ENCODE data around the gene FAM124A. TPM values are rescaled to one million over a fixed set of nuclear protein-coding genes. Genes with fewer than 3 reads are reported as not detected.

Gene FAM124A
- total and polyA plus RNA-seq, 2 of the 8 experiments (the other 6 are each of a cell fraction or from before 2014, with no cell fraction given): 40.7 to 49.9 TPM

- DNase-seq (ENCODE audit: low read depth in 1 of 2, low spot score in 2 of 2): no peak
- Histone ChIP-seq H3K4me3 (ENCODE audit: extremely low read depth in 1 of 4, insufficient read depth in 2 of 4, low read depth in 3 of 4, low read length in 4 of 4) (no peak overlapping the region), H2BK5ac (ENCODE audit: low read depth, low read length) (0 out of 2 replicates have a peak overlapping the region, but pooled peaks have one; percentile 45), H3K56ac (replicated peaks; ENCODE audit: insufficient read length, low read depth, low read length) (no peak overlapping the region), H3K4ac (replicated peaks; ENCODE audit: insufficient read length, low read depth, low read length) (no peak overlapping the region), H4K20me1 (replicated peaks in 1 of 2; ENCODE audit: control insufficient read depth in 1 of 2, insufficient read depth in 2 of 2, low read length in 2 of 2) (no peaks in the 10 kb centered on the region), H3K9me3 (ENCODE audit: insufficient read depth in 2 of 2, low read depth in 1 of 2, low read length in 1 of 2) (no peaks in the 10 kb centered on the region), H3K4me2 (ENCODE audit: insufficient read depth in 1 of 2, low read depth in 2 of 2, low read length in 2 of 2) (no peak overlapping the region; a peak in 1 of 4 replicates), H4K91ac (replicated peaks; ENCODE audit: insufficient read length, low read length) (peak overlapping the region; percentile 35), H3K79me1 (ENCODE audit: low read depth, low read length) (no peaks in the 10 kb centered on the region), H2BK120ac (replicated peaks; ENCODE audit: low read depth, low read length) (no peak overlapping the region), H3K36me3 (ENCODE audit: control insufficient read depth in 2 of 4, insufficient read depth in 4 of 4, low read length in 3 of 4) (no peaks in the 10 kb centered on the region), H3K23me2 (ENCODE audit: low read depth, low read length) (no peaks in the 10 kb centered on the region; the same call in 1 of the 2 replicates), H2BK20ac (ENCODE audit: low read length) (no peak overlapping the region; the same call in 1 of the 2 replicates), H3K14ac (ENCODE audit: insufficient read length) (no peak overlapping the region), H2BK12ac (ENCODE audit: low read depth, low read length) (0 out of 2 replicates have a peak overlapping the region, but pooled peaks have one; percentile 86), H3K27ac (ENCODE audit: low read depth, low read length) (no peak overlapping the region), H3K4me1 (replicated peaks in 1 of 4; ENCODE audit: control insufficient read depth in 3 of 4, insufficient read depth in 4 of 4, low read length in 3 of 4) (peaks cover 4 to 16% (median 15%) of the 10 kb centered on the region in 4 experiments; a peak in 6 of 7 replicates), H2BK15ac (ENCODE audit: low read length) (peak overlapping the region; percentile 2; the same call in 1 of the 2 replicates), H4K5ac (ENCODE audit: insufficient read length, low read depth, low read length) (no peak overlapping the region), H3K27me3 (replicated peaks in 1 of 4; ENCODE audit: control insufficient read depth in 3 of 4, extremely low read depth in 1 of 4, insufficient read depth in 3 of 4, low read length in 3 of 4) (no peaks in the 10 kb centered on the region), H3K18ac (ENCODE audit: extremely low read depth, low read length) (peak overlapping the region; percentile 75), H2AFZ (ENCODE audit: low read length) (no peak overlapping the region), H3K79me2 (ENCODE audit: control insufficient read depth in 1 of 2, insufficient read depth in 2 of 2, low read length in 2 of 2) (no peaks in the 10 kb centered on the region), H3K9ac (replicated peaks in 1 of 4; ENCODE audit: extremely low read depth in 1 of 4, low read depth in 3 of 4, low read length in 3 of 4) (no peak overlapping the region), H4K8ac (ENCODE audit: extremely low read depth, insufficient read depth, low read length) (no peak overlapping the region; the same call in 1 of the 2 replicates), H2AK5ac (ENCODE audit: low read depth, low read length) (no peak overlapping the region), H3K23ac (ENCODE audit: insufficient read length) (no peak overlapping the region)
- ChIA-PET CTCF (ENCODE audit: partially characterized antibody) (interaction anchor here (0.6 to 1.3 kb wide), 7 partner anchors 10 to 472 kb away, joined by 3 to 4 read pairs (median 3); no protein-coding TSS in a partner anchor), POLR2A (ENCODE audit: partially characterized antibody) (interaction anchor here (0.6 to 2.1 kb wide), 6 partner anchors 10 to 169 kb away, joined by 3 to 5 read pairs (median 3); no protein-coding TSS in a partner anchor)
- 75% methylated on average over 14 of the region's 14 CpGs; no CpG with 5 or more reads in 1 of the 2 experiments for WGBS, 2 experiments (ENCODE audit: extremely low coverage in 1 of 2, insufficient coverage in 1 of 2, insufficient read length in 1 of 2, insufficient replicate concordance in 2 of 2, low coverage in 1 of 2, low lambda C conversion rate in 2 of 2, missing lambda C conversion rate in 1 of 2)
- FAIRE-seq: no peak
- no peak for TF ChIP-seq PHF8 (conservative IDR thresholded peaks at IDR 0.05; ENCODE audit: low read depth, low read length)
- TF ChIP-seq RXRA (IDR thresholded peaks at IDR 0.05; ENCODE audit: insufficient read depth, low read depth, low read length): no peak
- TF ChIP-seq, protein P1, sequence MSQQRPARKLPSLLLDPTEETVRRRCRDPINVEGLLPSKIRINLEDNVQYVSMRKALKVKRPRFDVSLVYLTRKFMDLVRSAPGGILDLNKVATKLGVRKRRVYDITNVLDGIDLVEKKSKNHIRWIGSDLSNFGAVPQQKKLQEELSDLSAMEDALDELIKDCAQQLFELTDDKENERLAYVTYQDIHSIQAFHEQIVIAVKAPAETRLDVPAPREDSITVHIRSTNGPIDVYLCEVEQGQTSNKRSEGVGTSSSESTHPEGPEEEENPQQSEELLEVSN (IDR thresholded peaks at IDR 0.05): no peak
- no peak for TF ChIP-seq TCF12 (IDR thresholded peaks at IDR 0.05; ENCODE audit: low read depth, low read length)
- TF ChIP-seq ZNF274 (IDR thresholded peaks at IDR 0.05; ENCODE audit: borderline replicate concordance, extremely low read depth, low read length): no peak
- no peak for TF ChIP-seq GTF2F1 (IDR thresholded peaks at IDR 0.05; ENCODE audit: borderline replicate concordance, low read depth, low read length)
- TF ChIP-seq CTBP2 (IDR thresholded peaks at IDR 0.05; ENCODE audit: borderline replicate concordance, insufficient read depth, insufficient read length, low read length): no peak
- no peak for TF ChIP-seq RFX5 (IDR thresholded peaks at IDR 0.05; ENCODE audit: borderline replicate concordance, low read depth, low read length)
- TF ChIP-seq CHD2 (IDR thresholded peaks at IDR 0.05; ENCODE audit: low read length): no peak
- no peak for TF ChIP-seq NRF1 (IDR thresholded peaks at IDR 0.05; ENCODE audit: low read depth, low read length)
- TF ChIP-seq BRCA1 (IDR thresholded peaks at IDR 0.05; ENCODE audit: low read depth, low read length): no peak
- TF ChIP-seq SRF (IDR thresholded peaks at IDR 0.05; ENCODE audit: low read depth, low read length): no peak
These were observed 102.7 kb downstream of the FAM124A start for GRCh38 chr13:51324714-51325420.

Measured in H1 (cell line).